ENCODE data around the gene RAPGEF4. TPM values are rescaled to one million over a fixed set of nuclear protein-coding genes. Genes with fewer than 3 reads are reported as not detected.

RAPGEF4 gene
- total and polyA plus RNA-seq, 2 of the 8 experiments (the other 6 are each of a cell fraction or from before 2014, with no cell fraction given): 1.2 to 2.6 TPM

DNA sequence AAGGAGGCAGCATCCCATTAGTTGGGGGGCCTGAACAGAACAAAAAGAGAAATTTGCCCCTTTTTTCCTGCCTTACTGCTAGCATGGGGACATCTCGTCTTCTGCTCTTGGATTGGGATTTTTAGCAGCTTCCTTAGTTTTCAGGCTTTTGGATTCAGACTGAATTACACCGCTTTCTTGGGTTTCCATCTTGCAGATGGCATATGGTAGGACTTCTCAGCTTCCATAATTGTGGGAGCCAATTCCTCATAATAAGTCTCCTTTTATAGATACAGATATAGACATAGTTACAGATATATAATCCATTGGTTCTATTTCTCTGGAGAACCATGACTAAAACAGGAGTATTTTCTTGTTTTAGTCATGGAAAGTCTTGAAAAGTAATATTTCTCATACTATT lies 5.2 kb upstream of the RAPGEF4 start:
- Histone ChIP-seq H3K23ac (ENCODE audit: insufficient read length) (no peak overlapping the region), H3K36me3 (ENCODE audit: control insufficient read depth in 2 of 4, insufficient read depth in 4 of 4, low read length in 3 of 4) (no peaks in the 10 kb centered on the region), H3K56ac (replicated peaks; ENCODE audit: insufficient read length, low read depth, low read length) (no peak overlapping the region), H2BK12ac (ENCODE audit: low read depth, low read length) (no peak overlapping the region), H4K5ac (ENCODE audit: insufficient read length, low read depth, low read length) (no peak overlapping the region), H3K9me3 (ENCODE audit: insufficient read depth in 2 of 2, low read depth in 1 of 2, low read length in 1 of 2) (no peaks in the 10 kb centered on the region), H3K4ac (replicated peaks; ENCODE audit: insufficient read length, low read depth, low read length) (no peak overlapping the region), H3K18ac (ENCODE audit: extremely low read depth, low read length) (no peak overlapping the region), H2BK120ac (replicated peaks; ENCODE audit: low read depth, low read length) (no peak overlapping the region), H2BK20ac (ENCODE audit: low read length) (no peak overlapping the region), H4K20me1 (replicated peaks in 1 of 2; ENCODE audit: control insufficient read depth in 1 of 2, insufficient read depth in 2 of 2, low read length in 2 of 2) (no peaks in the 10 kb centered on the region), H4K8ac (ENCODE audit: extremely low read depth, insufficient read depth, low read length) (no peak overlapping the region), H3K9ac (replicated peaks in 1 of 4; ENCODE audit: extremely low read depth in 1 of 4, low read depth in 3 of 4, low read length in 3 of 4) (no peak overlapping the region), H3K79me2 (ENCODE audit: control insufficient read depth in 1 of 2, insufficient read depth in 2 of 2, low read length in 2 of 2) (no peaks in the 10 kb centered on the region), H3K23me2 (ENCODE audit: low read depth, low read length) (peaks cover 3% of the 10 kb centered on the region; the same call in 1 of the 2 replicates), H3K4me2 (ENCODE audit: insufficient read depth in 1 of 2, low read depth in 2 of 2, low read length in 2 of 2) (no peak overlapping the region), H2AK5ac (ENCODE audit: low read depth, low read length) (no peak overlapping the region), H3K4me3 (ENCODE audit: extremely low read depth in 1 of 4, insufficient read depth in 2 of 4, low read depth in 3 of 4, low read length in 4 of 4) (no peak overlapping the region), H3K27me3 (replicated peaks in 1 of 4; ENCODE audit: control insufficient read depth in 3 of 4, extremely low read depth in 1 of 4, insufficient read depth in 3 of 4, low read length in 3 of 4) (peaks cover 0 to 6% (median 2%) of the 10 kb centered on the region in 4 experiments; a peak in 5 of 7 replicates), H3K79me1 (ENCODE audit: low read depth, low read length) (no peaks in the 10 kb centered on the region), H2BK15ac (ENCODE audit: low read length) (no peak overlapping the region), H4K91ac (replicated peaks; ENCODE audit: insufficient read length, low read length) (no peak overlapping the region), H3K27ac (ENCODE audit: low read depth, low read length) (no peak overlapping the region), H3K4me1 (replicated peaks in 1 of 4; ENCODE audit: control insufficient read depth in 3 of 4, insufficient read depth in 4 of 4, low read length in 3 of 4) (peaks cover 0 to 3% (median 0%) of the 10 kb centered on the region in 4 experiments; a peak in 2 of 7 replicates), H2BK5ac (ENCODE audit: low read depth, low read length) (no peak overlapping the region), H2AFZ (ENCODE audit: low read length) (no peak overlapping the region), H3K14ac (ENCODE audit: insufficient read length) (no peak overlapping the region)
- FAIRE-seq: no peak
- DNase-seq (ENCODE audit: low read depth in 1 of 2, low spot score in 2 of 2): no peak
- no peak for TF ChIP-seq SP4 (IDR thresholded peaks at IDR 0.05; ENCODE audit: low read length)
- ChIA-PET CTCF (ENCODE audit: partially characterized antibody) (interaction anchor here (0.8 to 1.6 kb wide), 2 partner anchors 23 to 76 kb away, joined by 3 read pairs; no protein-coding TSS in a partner anchor), POLR2A (ENCODE audit: partially characterized antibody) (no interaction called here)
- 87% methylated on average over 2 of the region's 2 CpGs; no CpG with 5 or more reads in 1 of the 2 experiments for WGBS, 2 experiments (ENCODE audit: extremely low coverage in 1 of 2, insufficient coverage in 1 of 2, insufficient read length in 1 of 2, insufficient replicate concordance in 2 of 2, low coverage in 1 of 2, low lambda C conversion rate in 2 of 2, missing lambda C conversion rate in 1 of 2)

Data from H1 (cell line).